ENCODE results near the gene SLC40A1. TPM values are rescaled to one million over a fixed set of nuclear protein-coding genes. Genes with fewer than 3 reads are reported as not detected.
A peak's percentile ranks its signal among the peaks of the same experiment; 100 is the strongest.

SLC40A1 gene
- not detected in 2 replicates for total RNA-seq (2014; rRNA removed; shearing (Covaris generic))
- not detected in 2 replicates for total RNA-seq (2022)
- percentile 6 among the genes with signal in this experiment for Bru-seq, nascent RNA
- not detected for BruChase-seq, experiment 1, labeled RNA remaining after a 6-hour chase
- percentile 6 among the genes with signal in this experiment for BruChase-seq, experiment 2, labeled RNA remaining after a 2-hour chase
- long read RNA-seq: 0 reads

GRCh38 chr2:189580658-189581353, at the start of gene SLC40A1:
Gene SLC40A1, minus strand, starts transcription at chr2:189580786. Its CDS starts 326 bp downstream, at chr2:189580460.
- Histone ChIP-seq H3K4me3 (ENCODE audit: low read depth, low read length, poor library complexity, severe bottlenecking) (no peak within 1 kb of the TSS), H3K79me2 (ENCODE audit: insufficient read depth, low read depth, low read length) (no peaks in the 10 kb centered on the region), H2AFZ (ENCODE audit: low read length) (no peak within 1 kb of the TSS), H3K4me1 (ENCODE audit: insufficient read depth, low read length, poor library complexity, severe bottlenecking) (no peaks in the 10 kb centered on the region), H3K9me3 (ENCODE audit: low read length) (no peaks in the 10 kb centered on the region), H3K36me3 (ENCODE audit: insufficient read depth, low read length) (no peaks in the 10 kb centered on the region), H3K9me2 (ENCODE audit: insufficient read depth, low read length) (no peaks in the 10 kb centered on the region), H3K27ac (ENCODE audit: low read depth, low read length, poor library complexity, severe bottlenecking) (no peak within 1 kb of the TSS), H3K4me2 (ENCODE audit: low read length) (no peak within 1 kb of the TSS), H4K20me1 (ENCODE audit: insufficient read depth, low read length) (no peaks in the 10 kb centered on the region)
- no peak for TF ChIP-seq EZH2phosphoT487 (IDR thresholded peaks at IDR 0.05; ENCODE audit: borderline replicate concordance, low read depth, low read length)
- no peak for TF ChIP-seq CTCF (conservative IDR thresholded peaks at IDR 0.05; ENCODE audit: low read length)
- BruUV-seq (replicated peaks): no TSS peak
- intact Hi-C loops (cut with micrococcal nuclease; ENCODE audit: unreplicated experiment): no loop called here
- DNase-seq (ENCODE audit: low spot score): no peak
- ChIA-PET POLR2A (no interaction called here), CTCF (ENCODE audit: unreplicated experiment) (no interaction called here)

- intact Hi-C loops (cut with micrococcal nuclease; ENCODE audit: unreplicated experiment): no loop called here
These were observed 49.2 kb upstream of the SLC40A1 start for GRCh38 chr2:189629531-189630453.

More at GRCh38 chr2:189629531-189630453, 49.2 kb upstream of the SLC40A1 start:
- BruUV-seq (replicated peaks): no TSS peak
- no peak overlapping the region for H3K4me2 ChIP-seq (ENCODE audit: low read length)
- no peak overlapping the region for H3K27ac ChIP-seq (ENCODE audit: low read depth, low read length, poor library complexity, severe bottlenecking)
- no peak overlapping the region for H3K4me3 ChIP-seq (ENCODE audit: low read depth, low read length, poor library complexity, severe bottlenecking)
- no peaks in the 10 kb centered on the region for H3K79me2 ChIP-seq (ENCODE audit: insufficient read depth, low read depth, low read length)
- no peaks in the 10 kb centered on the region for H3K4me1 ChIP-seq (ENCODE audit: insufficient read depth, low read length, poor library complexity, severe bottlenecking)
- H3K9me2 ChIP-seq (ENCODE audit: insufficient read depth, low read length): no peaks in the 10 kb centered on the region
- ChIA-PET POLR2A (interaction anchor here (0.6 to 1.5 kb wide), 2 partner anchors 10 to 1103 kb away, joined by 3 read pairs; no protein-coding TSS in a partner anchor), CTCF (ENCODE audit: unreplicated experiment) (no interaction called here)
- H3K9me3 ChIP-seq (ENCODE audit: low read length): no peaks in the 10 kb centered on the region
- no peak for DNase-seq (ENCODE audit: low spot score)
- H4K20me1 ChIP-seq (ENCODE audit: insufficient read depth, low read length): no peaks in the 10 kb centered on the region
- H2AFZ ChIP-seq (ENCODE audit: low read length): no peak overlapping the region
- no peaks in the 10 kb centered on the region for H3K36me3 ChIP-seq (ENCODE audit: insufficient read depth, low read length)
- no peak for TF ChIP-seq CTCF (conservative IDR thresholded peaks at IDR 0.05; ENCODE audit: low read length)
- TF ChIP-seq EZH2phosphoT487 (IDR thresholded peaks at IDR 0.05; ENCODE audit: borderline replicate concordance, low read depth, low read length): no peak
